Spleen (tissue), 7 donors: ENCODE results near the gene CD14.

Experiments
- CTCF ChIP-seq, 11 experiments: fragments of 200-600 bp in 7 of 11; fragments of 450-650 bp in 4 of 11; sonication (generic) in 4 of 11; IDR thresholded peaks in 8 of 11; conservative IDR thresholded peaks in 3 of 11; 1 replicate in 7 of 11; 2 replicates in 4 of 11; pipeline versions ENCODE4 v1.4.0 to v1.8.0; 2016 to 2021; ENCODE audit warnings: antibody characterized with exemption in 11 of 11, inconsistent platforms in 4 of 11, mild to moderate bottlenecking in 1 of 11
- POLR2A ChIP-seq, 3 donors: fragments of 450-650 bp; IDR thresholded peaks; one replicate each; pipeline ENCODE4 v1.5.1; 2017; ENCODE audit warnings: antibody characterized with exemption in 3 of 3, mild to moderate bottlenecking in 1 of 3
- POLR2AphosphoS5 ChIP-seq, 3 donors: sonication (generic); formaldehyde crosslinking; IDR thresholded peaks; one replicate each; pipeline ENCODE4 v1.5.1; 2017; ENCODE audit warnings: antibody characterized with exemption in 3 of 3
- donor health status: DM: no; HTN: no; CAD: no; lungs with moderate emphysema.
- donor health status: DM: no; HTN: no; CAD: no.
- donor health status: DM: no; HTN: no; CAD: no.

- TF ChIP-seq CTCF (IDR thresholded peaks at IDR 0.05 in 8 of 11, conservative IDR thresholded peaks at IDR 0.05 in 3 of 11) (no peak), POLR2AphosphoS5 (IDR thresholded peaks at IDR 0.05) (peak in 1 of 3 donors; percentile 75), POLR2A (IDR thresholded peaks at IDR 0.05) (no peak)
These were observed 37.3 kb downstream of the CD14 start for GRCh38 chr5:140595538-140596300.
